Liver (tissue), 9 donors: ENCODE data around the gene GNB1. TPM values are rescaled to one million over a fixed set of nuclear protein-coding genes. Genes with fewer than 3 reads are reported as not detected.

Experiments
- DNase-seq: peaks from one replicate; pipeline ENCODE4 v3.0.0-alpha.2; 2017; ENCODE audit warnings: low spot score
- H3K27ac ChIP-seq, 2 donors: one replicate each; pipeline ENCODE4 v1.7.0; 2013; ENCODE audit warnings: inconsistent platforms in 2 of 2, low read length in 2 of 2, control low read depth in 1 of 2, low read depth in 1 of 2, mild to moderate bottlenecking in 1 of 2
- H3K27me3 ChIP-seq, 4 donors: one replicate each; pipeline versions ENCODE4 v1.6.1 to v1.7.0; 2013; ENCODE audit warnings: low read length in 3 of 4, inconsistent platforms in 1 of 4, mild to moderate bottlenecking in 1 of 4, moderate library complexity in 1 of 4; ENCODE audit not compliant: control insufficient read depth in 4 of 4, insufficient read depth in 4 of 4
- H3K36me3 ChIP-seq, 4 donors: one replicate each; pipeline versions ENCODE4 v1.6.1 to v1.7.0; 2013; ENCODE audit warnings: low read length in 3 of 4, mild to moderate bottlenecking in 3 of 4, low read depth in 1 of 4, moderate library complexity in 1 of 4; ENCODE audit not compliant: control insufficient read depth in 4 of 4, insufficient read depth in 3 of 4
- H3K4me1 ChIP-seq, 4 donors: one replicate each; pipeline versions ENCODE4 v1.6.1 to v1.7.0; 2013; ENCODE audit warnings: low read length in 3 of 4, mild to moderate bottlenecking in 3 of 4, moderate library complexity in 1 of 4; ENCODE audit not compliant: control insufficient read depth in 4 of 4, insufficient read depth in 4 of 4
- H3K4me3 ChIP-seq, 3 donors: one replicate each; pipeline versions ENCODE4 v1.6.1 to v1.7.0; 2013; ENCODE audit warnings: low read length in 3 of 3, control low read depth in 1 of 3, low read depth in 1 of 3, mild to moderate bottlenecking in 1 of 3
- H3K9ac ChIP-seq, 2 donors: one replicate each; pipeline ENCODE4 v1.7.0; 2013; ENCODE audit warnings: low read length in 2 of 2, mild to moderate bottlenecking in 2 of 2, moderate library complexity in 2 of 2, control low read depth in 1 of 2, low read depth in 1 of 2
- H3K9me3 ChIP-seq, 4 donors: one replicate each; pipeline versions ENCODE4 v1.6.1 to v1.7.0; 2013; ENCODE audit warnings: low read length in 3 of 4; ENCODE audit not compliant: control insufficient read depth in 4 of 4
- ATF3 ChIP-seq: IDR thresholded peaks from 2 replicates; pipeline ENCODE4 v1.6.1; 2016; ENCODE audit warnings: antibody characterized with exemption
- EGR1 ChIP-seq, 2 donors: IDR thresholded peaks; 2 replicates each; pipeline ENCODE4 v1.6.1; 2016 to 2018; ENCODE audit warnings: antibody characterized with exemption in 2 of 2, low read depth in 2 of 2
- FOXA1 ChIP-seq: IDR thresholded peaks from 2 replicates; pipeline ENCODE4 v1.6.1; 2016; ENCODE audit warnings: antibody characterized with exemption
- FOXA2 ChIP-seq: IDR thresholded peaks from 2 replicates; pipeline ENCODE4 v1.6.1; 2016; ENCODE audit warnings: antibody characterized with exemption
- GABPA ChIP-seq, 2 donors: IDR thresholded peaks in 1 of 2; conservative IDR thresholded peaks in 1 of 2; 2 replicates each; pipeline ENCODE4 v1.6.1; 2016; ENCODE audit warnings: antibody characterized with exemption in 2 of 2, mild to moderate bottlenecking in 1 of 2, moderate library complexity in 1 of 2
- HNF4A ChIP-seq, 2 donors: conservative IDR thresholded peaks; 2 replicates each; pipeline ENCODE4 v1.6.1; 2016; ENCODE audit warnings: antibody characterized with exemption in 2 of 2, mild to moderate bottlenecking in 2 of 2
- HNF4G ChIP-seq: IDR thresholded peaks from 2 replicates; pipeline ENCODE4 v1.6.1; 2016; ENCODE audit warnings: antibody characterized with exemption
- JUND ChIP-seq, 2 donors: IDR thresholded peaks; 2 replicates each; pipeline ENCODE4 v1.6.1; 2016; ENCODE audit warnings: antibody characterized with exemption in 2 of 2
- NR2F2 ChIP-seq: IDR thresholded peaks from 2 replicates; pipeline ENCODE4 v1.6.1; 2016; ENCODE audit warnings: antibody characterized with exemption
- RAD21 ChIP-seq, 2 donors: IDR thresholded peaks; 2 replicates each; pipeline ENCODE4 v1.6.1; 2016; ENCODE audit warnings: antibody characterized with exemption in 2 of 2, mild to moderate bottlenecking in 2 of 2
- REST ChIP-seq: IDR thresholded peaks from 2 replicates; pipeline ENCODE4 v1.6.1; 2016; ENCODE audit warnings: antibody characterized with exemption, mild to moderate bottlenecking
- RXRA ChIP-seq, 2 donors: IDR thresholded peaks; 2 replicates each; pipeline ENCODE4 v1.6.1; 2017 to 2018; ENCODE audit warnings: antibody characterized with exemption in 2 of 2, mild to moderate bottlenecking in 1 of 2
- SP1 ChIP-seq: IDR thresholded peaks from 2 replicates; pipeline ENCODE4 v1.6.1; 2018; ENCODE audit warnings: antibody characterized with exemption, mild to moderate bottlenecking
- TAF1 ChIP-seq: conservative IDR thresholded peaks from 2 replicates; pipeline ENCODE4 v1.6.1; 2016; ENCODE audit warnings: antibody characterized with exemption, mild to moderate bottlenecking
- YY1 ChIP-seq: IDR thresholded peaks from 2 replicates; pipeline ENCODE4 v1.6.1; 2016; ENCODE audit warnings: antibody characterized with exemption, mild to moderate bottlenecking
- WGBS: extraction: QIAGEN DNeasy Blood & Tissue Kit; methylation state at CpG from one replicate; pipeline ENCODE4 v1.1.7; 2013; 5-methylcytosine and 5-hydroxymethylcytosine counted together
- polyA plus RNA-seq, 2 donors: library from polyadenylated mRNA; stranded (reverse) in 1 of 2; unstranded in 1 of 2; fragments of 200-250 nt in 1 of 2; fragments of >200 nt in 1 of 2; fragmentation: Nextera tagmentation in 1 of 2; extraction: Ambion mirVana in 1 of 2; gene quantifications; one replicate each; pipeline versions ENCODE4 v1.2.1 to v1.2.3, GENCODE V29; 2013 to 2015
- total RNA-seq, 2 donors: library from RNA; depleted of rRNA; stranded (reverse); fragments of >200 nt; gene quantifications; one replicate each; pipeline ENCODE4 v1.2.3, GENCODE V29; 2014
- TF ChIP-seq, protein P1 (sequence below): IDR thresholded peaks from 2 replicates; pipeline ENCODE4 v1.6.1; 2016; ENCODE audit warnings: antibody characterized with exemption
- TF ChIP-seq, protein P2 (sequence below): fragments of 150-350 bp; IDR thresholded peaks from 2 replicates; pipeline ENCODE4 v1.5.1; 2017; ENCODE audit warnings: improper control_type of control experiment, low read depth, low read length; ENCODE audit not compliant: missing input control
- TF ChIP-seq, protein P3 (sequence below): IDR thresholded peaks from 2 replicates; pipeline ENCODE4 v1.6.1; 2016; ENCODE audit warnings: antibody characterized with exemption
- donor health status: healthy.
- donor health status: healthy.
- donor health status: healthy.
- donor health status: healthy.
- donor health status: healthy.

The GNB1 gene
- total and polyA plus RNA-seq, 4 donors, result 22.3 to 68.5 (median 52.7) TPM

GRCh38 chr1:1893997-1894353, 3.1 kb upstream of the GNB1 start:
- 93% methylated on average over 2 of the region's 2 CpGs for WGBS
- TF ChIP-seq, protein P1, sequence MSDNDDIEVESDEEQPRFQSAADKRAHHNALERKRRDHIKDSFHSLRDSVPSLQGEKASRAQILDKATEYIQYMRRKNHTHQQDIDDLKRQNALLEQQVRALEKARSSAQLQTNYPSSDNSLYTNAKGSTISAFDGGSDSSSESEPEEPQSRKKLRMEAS, result no peak
- no peak for TF ChIP-seq HNF4G
- no peak for TF ChIP-seq ATF3
- no peak for TF ChIP-seq YY1
- no peak for TF ChIP-seq TAF1
- TF ChIP-seq FOXA1, result no peak
- no peak for TF ChIP-seq SP1
- TF ChIP-seq, protein P2, sequence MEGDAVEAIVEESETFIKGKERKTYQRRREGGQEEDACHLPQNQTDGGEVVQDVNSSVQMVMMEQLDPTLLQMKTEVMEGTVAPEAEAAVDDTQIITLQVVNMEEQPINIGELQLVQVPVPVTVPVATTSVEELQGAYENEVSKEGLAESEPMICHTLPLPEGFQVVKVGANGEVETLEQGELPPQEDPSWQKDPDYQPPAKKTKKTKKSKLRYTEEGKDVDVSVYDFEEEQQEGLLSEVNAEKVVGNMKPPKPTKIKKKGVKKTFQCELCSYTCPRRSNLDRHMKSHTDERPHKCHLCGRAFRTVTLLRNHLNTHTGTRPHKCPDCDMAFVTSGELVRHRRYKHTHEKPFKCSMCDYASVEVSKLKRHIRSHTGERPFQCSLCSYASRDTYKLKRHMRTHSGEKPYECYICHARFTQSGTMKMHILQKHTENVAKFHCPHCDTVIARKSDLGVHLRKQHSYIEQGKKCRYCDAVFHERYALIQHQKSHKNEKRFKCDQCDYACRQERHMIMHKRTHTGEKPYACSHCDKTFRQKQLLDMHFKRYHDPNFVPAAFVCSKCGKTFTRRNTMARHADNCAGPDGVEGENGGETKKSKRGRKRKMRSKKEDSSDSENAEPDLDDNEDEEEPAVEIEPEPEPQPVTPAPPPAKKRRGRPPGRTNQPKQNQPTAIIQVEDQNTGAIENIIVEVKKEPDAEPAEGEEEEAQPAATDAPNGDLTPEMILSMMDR, result no peak
- no peak for TF ChIP-seq RXRA (IDR thresholded peaks at IDR 0.05)
- no peak for TF ChIP-seq FOXA2
- TF ChIP-seq GABPA (IDR thresholded peaks at IDR 0.05 in 1 of 2, conservative IDR thresholded peaks at IDR 0.05 in 1 of 2), result no peak
- TF ChIP-seq HNF4A (conservative IDR thresholded peaks at IDR 0.05), result no peak
- TF ChIP-seq EGR1 (IDR thresholded peaks at IDR 0.05; ENCODE audit: low read depth in 2 of 2), result no peak
- no peak for TF ChIP-seq REST
- no peak for TF ChIP-seq JUND (IDR thresholded peaks at IDR 0.05)
- no peak for TF ChIP-seq NR2F2
- TF ChIP-seq, protein P3, sequence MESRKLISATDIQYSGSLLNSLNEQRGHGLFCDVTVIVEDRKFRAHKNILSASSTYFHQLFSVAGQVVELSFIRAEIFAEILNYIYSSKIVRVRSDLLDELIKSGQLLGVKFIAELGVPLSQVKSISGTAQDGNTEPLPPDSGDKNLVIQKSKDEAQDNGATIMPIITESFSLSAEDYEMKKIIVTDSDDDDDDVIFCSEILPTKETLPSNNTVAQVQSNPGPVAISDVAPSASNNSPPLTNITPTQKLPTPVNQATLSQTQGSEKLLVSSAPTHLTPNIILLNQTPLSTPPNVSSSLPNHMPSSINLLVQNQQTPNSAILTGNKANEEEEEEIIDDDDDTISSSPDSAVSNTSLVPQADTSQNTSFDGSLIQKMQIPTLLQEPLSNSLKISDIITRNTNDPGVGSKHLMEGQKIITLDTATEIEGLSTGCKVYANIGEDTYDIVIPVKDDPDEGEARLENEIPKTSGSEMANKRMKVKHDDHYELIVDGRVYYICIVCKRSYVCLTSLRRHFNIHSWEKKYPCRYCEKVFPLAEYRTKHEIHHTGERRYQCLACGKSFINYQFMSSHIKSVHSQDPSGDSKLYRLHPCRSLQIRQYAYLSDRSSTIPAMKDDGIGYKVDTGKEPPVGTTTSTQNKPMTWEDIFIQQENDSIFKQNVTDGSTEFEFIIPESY, result no peak
- no peak for TF ChIP-seq RAD21 (IDR thresholded peaks at IDR 0.05)
- DNase-seq, result no peak
- H3K27me3 ChIP-seq, result no peaks in the 10 kb centered on the region
- H3K9ac ChIP-seq, result no peak overlapping the region
- H3K4me3 ChIP-seq, result no peak overlapping the region
- H3K9me3 ChIP-seq, result no peaks in the 10 kb centered on the region
- H3K27ac ChIP-seq, result no peak overlapping the region
- H3K4me1 ChIP-seq, result peaks cover 14 to 33% (median 24%) of the 10 kb centered on the region in 4 donors
- no peaks in the 10 kb centered on the region for H3K36me3 ChIP-seq
